Pancreas (tissue), 10 donors: ENCODE data around the gene PAFAH1B2. TPM values are rescaled to one million over a fixed set of nuclear protein-coding genes. Genes with fewer than 3 reads are reported as not detected.

Source experiments
- ATAC-seq, 4 donors: fragments of 200-7000 bp; cut with Tn5 transposase; one replicate each; pipeline versions ENCODE4 v1.8.0 to v1.9.1; 2020; ENCODE audit warnings: mild to moderate bottlenecking in 4 of 4, moderate library complexity in 4 of 4
- DNase-seq, 6 donors: peaks; one replicate each; pipeline ENCODE4 v3.0.0-alpha.2; 2020
- FAIRE-seq: peaks from 2 replicates; lab custom pipeline; 2012; peaks lifted over from hg19 to GRCh38; lab: Jason Lieb, UNC
- H3K27ac ChIP-seq, 4 donors: fragments of 200-600 bp; sonication (generic); 1 replicate in 3 of 4; 2 replicates in 1 of 4; pipeline versions ENCODE4 v1.5.0 to v1.8.0; 2020
- H3K27me3 ChIP-seq, 4 donors: fragments of 200-600 bp; one replicate each; pipeline ENCODE4 v1.8.0; 2021
- H3K36me3 ChIP-seq, 3 donors: fragments of 200-600 bp; sonication (generic) in 1 of 3; one replicate each; pipeline versions ENCODE4 v1.5.0 to v1.8.0; 2020 to 2021
- H3K4me1 ChIP-seq, 3 donors: fragments of 200-600 bp; one replicate each; pipeline ENCODE4 v1.8.0; 2021
- H3K4me3 ChIP-seq, 4 donors: fragments of 200-600 bp; sonication (generic) in 2 of 4; one replicate each; pipeline versions ENCODE4 v1.5.0 to v1.8.0; 2020 to 2021
- H3K9me3 ChIP-seq, 4 donors: fragments of 200-600 bp; one replicate each; pipeline ENCODE4 v1.8.0; 2021
- CTCF ChIP-seq, 4 donors: fragments of 200-600 bp; sonication (generic) in 3 of 4; IDR thresholded peaks; one replicate each; pipeline versions ENCODE4 v1.5.0 to v1.8.0; 2021; ENCODE audit warnings: antibody characterized with exemption in 4 of 4
- WGBS, 2 donors: extraction: QIAGEN DNeasy Blood & Tissue Kit; methylation state at CpG; one replicate each; pipeline ENCODE4 v1.1.7; 2013; 5-methylcytosine and 5-hydroxymethylcytosine counted together
- intact Hi-C, 3 donors: fragments of 100-400 bp; cut with DNase I; formaldehyde crosslinking; loops; one replicate each; pipeline versions ENCODE4 v1.11.1 to v1.14.2; 2022
- polyA plus RNA-seq, 2 donors: library from polyadenylated mRNA; stranded (reverse); fragments of 200-250 nt; gene quantifications; one replicate each; pipeline ENCODE4 v1.2.3, GENCODE V29; 2013
- total RNA-seq, 6 donors: library from RNA; stranded (reverse); fragmentation: NEBNext Ultra II Directional in 4 of 6; extraction: Animal tissue kit (Norgen Biotek cat#: 25700) in 4 of 6; gene quantifications; one replicate each; pipeline versions ENCODE4 v1.2.1 to v1.2.4, GENCODE V29; 2021 to 2023
- donor health status: healthy with polysubstance abuse.
- donor health status: DM: no; HTN: no; CAD: no; lungs with moderate emphysema.
- donor health status: DM: no; HTN: no; CAD: no.
- donor health status: control.
- donor health status: control.
- donor health status: Bipolar disorder and iron deficiency.
- donor health status: DM: yes; HTN: yes; CAD: no.
- donor health status: DM: no; HTN: no; CAD: no.
- donor health status: DM: no; HTN: no; CAD: no.
- donor health status: DM: yes; HTN: yes; CAD: no.

Gene PAFAH1B2
- total and polyA plus RNA-seq, 8 donors = 14.8 to 47.7 (median 24.3) TPM

DNA sequence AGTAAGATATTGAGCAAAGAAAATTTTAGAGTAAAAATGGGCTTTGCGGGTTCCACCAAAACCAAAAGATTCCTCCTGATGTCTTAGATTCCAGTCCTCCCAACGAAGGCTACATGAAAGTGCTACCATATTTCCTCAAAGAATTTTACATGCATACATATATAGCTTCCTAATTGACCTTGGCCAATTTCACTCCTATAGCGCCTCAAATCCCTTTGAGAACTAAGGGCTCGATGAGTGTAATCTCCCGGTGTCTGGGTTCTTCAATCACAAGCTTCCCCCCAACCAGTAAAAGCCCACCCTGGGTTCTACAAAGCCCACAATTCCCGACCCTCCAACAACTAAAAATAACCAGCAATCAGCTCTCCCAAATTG lies 47.1 kb upstream of the PAFAH1B2 start:
- Histone ChIP-seq H3K9me3 (no peaks in the 10 kb centered on the region), H3K4me3 (peak overlapping the region; percentile 29 to 91 (median 82)), H3K27me3 (no peaks in the 10 kb centered on the region), H3K36me3 (no peaks in the 10 kb centered on the region), H3K27ac (peak overlapping the region; percentile 86 to 99 (median 95)), H3K4me1 (peaks cover 16 to 36% (median 28%) of the 10 kb centered on the region in 3 donors)
- intact Hi-C loops = no loop called here
- ATAC-seq (no peak), DNase-seq (no peak), FAIRE-seq (no peak)
- WGBS, 2 donors = 29 to 42% methylated on average over 6 of the region's 6 CpGs
- no peak for TF ChIP-seq CTCF (IDR thresholded peaks at IDR 0.05)

DNA sequence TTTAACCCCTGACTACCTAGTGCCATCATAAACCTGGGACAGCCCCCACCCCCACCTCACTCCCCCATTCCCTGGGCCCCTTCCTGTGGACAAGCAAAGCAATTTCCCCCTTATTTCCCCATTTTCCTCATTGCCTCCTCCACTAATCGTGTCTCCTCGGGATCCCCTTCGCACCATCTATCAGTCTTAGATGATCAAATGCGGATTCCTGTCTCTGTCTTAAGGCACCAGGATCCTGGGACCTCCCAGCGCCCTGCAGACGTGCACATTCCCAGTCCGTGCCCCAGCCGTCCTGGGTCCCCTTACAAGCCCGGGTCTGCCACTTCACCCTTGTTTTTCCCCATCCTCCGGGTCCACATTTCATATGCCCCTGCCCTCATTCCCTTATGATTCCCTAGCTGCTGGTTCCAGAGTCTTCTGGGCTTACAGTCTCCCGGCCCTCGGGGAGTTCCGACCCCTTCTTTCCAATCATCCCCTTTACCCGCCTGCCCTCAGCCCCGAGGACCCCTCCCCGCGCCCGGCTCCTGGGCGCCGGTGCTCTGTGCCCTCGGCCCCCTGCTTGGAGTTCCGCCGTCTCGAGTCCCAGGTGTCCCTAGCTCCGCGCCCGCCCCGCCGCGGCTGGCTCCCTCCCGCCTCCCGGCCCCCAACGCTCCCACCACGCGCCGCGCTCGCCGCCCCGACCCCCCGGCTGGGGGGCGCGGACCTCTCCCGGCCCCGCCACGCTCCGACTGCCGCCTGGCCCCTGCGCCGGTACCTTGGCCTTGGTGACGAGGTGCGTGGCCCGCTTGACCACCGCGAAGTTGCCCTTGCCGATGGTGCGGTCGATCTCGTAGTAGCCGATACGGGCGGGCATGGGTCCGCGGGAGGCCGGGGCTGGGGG lies 46.5 kb upstream of the PAFAH1B2 start:
- Histone ChIP-seq H3K36me3 (no peaks in the 10 kb centered on the region), H3K4me1 (peaks cover 12 to 33% (median 26%) of the 10 kb centered on the region in 3 donors), H3K4me3 (peak overlapping the region; percentile 29 to 91 (median 82)), H3K27me3 (no peaks in the 10 kb centered on the region), H3K27ac (peak overlapping the region; percentile 86 to 99 (median 95)), H3K9me3 (no peaks in the 10 kb centered on the region)
- TF ChIP-seq CTCF (IDR thresholded peaks at IDR 0.05) = no peak
- peak; percentile 17 to 36 (median 25) for ATAC-seq
- WGBS, 2 donors = 0 to 2% methylated on average over 60 to 65 of the region's 65 CpGs
- no peak for FAIRE-seq
- peak; percentile 39 to 86 (median 53) for DNase-seq
- intact Hi-C loops = no loop called here

GRCh38 chr11:117098269-117099232 lies 45.5 kb upstream of the PAFAH1B2 start, which contains the start of gene SIK3:
TSS of gene SIK3 (minus strand) at chr11:117098428. CDS start at chr11:117098415, 13 bp downstream.
- FAIRE-seq = no peak
- intact Hi-C loops = no loop called here

GRCh38 chr11:117099696-117100095 lies 44.4 kb upstream of the PAFAH1B2 start:
- Histone ChIP-seq H3K27me3 (no peaks in the 10 kb centered on the region), H3K36me3 (no peaks in the 10 kb centered on the region), H3K9me3 (no peaks in the 10 kb centered on the region), H3K27ac (peak overlapping the region; percentile 94 to 99 (median 96)), H3K4me1 (peaks cover 5 to 25% (median 18%) of the 10 kb centered on the region in 3 donors), H3K4me3 (no peak overlapping the region)
- FAIRE-seq (no peak), DNase-seq (no peak), ATAC-seq (no peak)
- intact Hi-C loops = loop anchor here (10.0 kb wide), 4 partner anchors 125 to 315 kb away; partner anchors contain the start of genes APOA5 (in 1 of the 3) and ZPR1 (in 1 of the 3)
- 77 to 85% methylated on average over 2 of the region's 2 CpGs for WGBS, 2 donors
- no peak for TF ChIP-seq CTCF (IDR thresholded peaks at IDR 0.05)

More at GRCh38 chr11:117098269-117099232, 45.5 kb upstream of the PAFAH1B2 start, which contains the start of gene SIK3:
- DNase-seq (peak; percentile 92 to 98 (median 96)), ATAC-seq (peak; percentile 86 to 93 (median 92))
- no peak for TF ChIP-seq CTCF (IDR thresholded peaks at IDR 0.05)
- H3K36me3 ChIP-seq = no peaks in the 10 kb centered on the region
- H3K27me3 ChIP-seq = no peaks in the 10 kb centered on the region
- 1 to 4% methylated on average over 29 to 78 of the region's 78 CpGs for WGBS, 2 donors
- peaks cover 12 to 31% (median 23%) of the 10 kb centered on the region in 3 donors for H3K4me1 ChIP-seq
- H3K4me3 ChIP-seq = peak within 1 kb of the TSS; percentile 29 to 91 (median 82)
- no peaks in the 10 kb centered on the region for H3K9me3 ChIP-seq
- H3K27ac ChIP-seq = peak within 1 kb of the TSS; percentile 94 to 99 (median 96)
